Body of pancreas (tissue), 4 donors: Measurements from ENCODE around the gene MET.

Experiments used
- POLR2A ChIP-seq, 3 donors: fragments of 450-650 bp; IDR thresholded peaks; one replicate each; pipeline ENCODE4 v1.6.1; 2016; ENCODE audit warnings: antibody characterized with exemption in 3 of 3, mild to moderate bottlenecking in 2 of 3
- TF ChIP-seq, protein P1 (sequence below), 7 experiments: fragments of 450-650 bp in 4 of 7; fragments of 200-600 bp in 3 of 7; sonication (generic) in 3 of 7; IDR thresholded peaks; one replicate each; pipeline ENCODE4 v1.5.1; 2016 to 2019; ENCODE audit warnings: antibody characterized with exemption in 7 of 7

- TF ChIP-seq, protein P1, sequence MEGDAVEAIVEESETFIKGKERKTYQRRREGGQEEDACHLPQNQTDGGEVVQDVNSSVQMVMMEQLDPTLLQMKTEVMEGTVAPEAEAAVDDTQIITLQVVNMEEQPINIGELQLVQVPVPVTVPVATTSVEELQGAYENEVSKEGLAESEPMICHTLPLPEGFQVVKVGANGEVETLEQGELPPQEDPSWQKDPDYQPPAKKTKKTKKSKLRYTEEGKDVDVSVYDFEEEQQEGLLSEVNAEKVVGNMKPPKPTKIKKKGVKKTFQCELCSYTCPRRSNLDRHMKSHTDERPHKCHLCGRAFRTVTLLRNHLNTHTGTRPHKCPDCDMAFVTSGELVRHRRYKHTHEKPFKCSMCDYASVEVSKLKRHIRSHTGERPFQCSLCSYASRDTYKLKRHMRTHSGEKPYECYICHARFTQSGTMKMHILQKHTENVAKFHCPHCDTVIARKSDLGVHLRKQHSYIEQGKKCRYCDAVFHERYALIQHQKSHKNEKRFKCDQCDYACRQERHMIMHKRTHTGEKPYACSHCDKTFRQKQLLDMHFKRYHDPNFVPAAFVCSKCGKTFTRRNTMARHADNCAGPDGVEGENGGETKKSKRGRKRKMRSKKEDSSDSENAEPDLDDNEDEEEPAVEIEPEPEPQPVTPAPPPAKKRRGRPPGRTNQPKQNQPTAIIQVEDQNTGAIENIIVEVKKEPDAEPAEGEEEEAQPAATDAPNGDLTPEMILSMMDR (IDR thresholded peaks at IDR 0.05) = no peak
- no peak for TF ChIP-seq POLR2A (IDR thresholded peaks at IDR 0.05)
Measured at GRCh38 chr7:116653204-116653603, 18.8 kb upstream of the MET start.
